ENCODE results near the gene CCDC80.

The CCDC80 gene

GRCh38 chr3:112631257-112631656, 9.7 kb downstream of the CCDC80 start:
- DNase-seq, result no peak

- DNase-seq, result peak; percentile 22
Observed at GRCh38 chr3:112629425-112629824, 11.5 kb downstream of the CCDC80 start.

DNA sequence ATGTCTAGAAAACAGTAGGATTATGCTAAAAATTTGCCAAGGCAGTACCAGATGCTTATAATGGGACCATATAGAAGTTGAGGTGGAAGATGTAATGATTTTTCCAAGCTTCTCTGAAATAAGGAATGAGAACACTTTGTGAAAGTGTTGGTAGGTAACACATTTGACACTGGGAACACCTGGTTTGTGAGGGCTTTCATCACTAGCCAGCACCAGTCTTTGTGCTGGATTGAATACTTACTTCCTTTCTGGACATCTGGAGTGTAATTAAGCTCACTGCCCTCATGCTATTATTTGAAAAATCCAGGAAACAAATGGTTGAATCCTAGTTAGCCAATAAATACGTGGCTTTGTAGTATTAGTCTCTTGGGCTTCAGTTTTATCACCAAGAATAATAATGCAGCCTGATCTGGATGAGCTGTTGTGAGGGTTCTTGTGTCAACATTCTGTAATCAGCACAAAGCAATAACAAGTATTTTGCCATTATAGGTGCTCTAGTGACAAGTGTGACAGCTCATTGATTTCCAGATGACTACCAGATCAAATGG, 12.9 kb downstream of the CCDC80 start:
- no peak for DNase-seq

DNA sequence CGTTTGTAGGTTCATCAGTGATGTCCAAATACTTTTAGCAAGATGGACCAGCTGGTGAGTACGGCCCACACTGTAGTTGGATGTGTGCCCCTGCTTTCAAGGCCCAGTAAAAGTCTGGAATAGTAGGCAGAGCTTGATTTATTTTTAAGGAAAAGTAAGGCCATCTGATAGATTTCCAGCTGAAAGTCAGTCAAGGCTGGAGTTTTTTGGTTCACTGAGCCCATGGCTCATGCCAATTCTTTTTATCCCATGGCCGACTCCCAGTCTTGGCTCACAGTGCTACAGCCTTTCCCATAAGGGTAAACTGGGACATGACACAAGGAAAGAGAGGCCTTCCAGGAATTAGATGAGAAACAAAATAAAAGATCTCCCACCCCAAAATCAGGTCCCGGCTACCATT, 13.5 kb downstream of the CCDC80 start:
- DNase-seq, result no peak

- no peak for DNase-seq
Observed at GRCh38 chr3:112623717-112624116, 17.2 kb downstream of the CCDC80 start.

- no peak for DNase-seq
Observed at GRCh38 chr3:112623213-112623612, 17.7 kb downstream of the CCDC80 start.

DNA sequence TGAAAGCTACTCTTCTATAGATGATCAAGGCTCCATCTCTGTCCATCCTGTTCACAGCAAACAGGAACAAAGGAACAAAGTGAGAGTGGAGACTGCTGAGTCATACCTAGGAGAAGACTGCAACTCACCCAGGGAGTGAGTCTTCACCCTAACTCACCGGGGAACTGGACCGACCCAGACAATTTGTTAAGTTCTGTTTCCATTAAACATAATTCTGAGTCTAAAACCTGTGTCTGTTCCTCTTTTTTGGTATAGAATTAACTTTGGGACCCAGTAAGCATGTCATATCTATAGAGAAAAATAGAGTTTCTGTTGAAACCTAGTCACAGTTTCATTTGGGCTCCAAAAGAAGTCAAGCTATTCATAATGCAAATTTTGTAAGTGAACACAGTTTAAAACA, 21.6 kb downstream of the CCDC80 start:
- no peak for DNase-seq

DNA sequence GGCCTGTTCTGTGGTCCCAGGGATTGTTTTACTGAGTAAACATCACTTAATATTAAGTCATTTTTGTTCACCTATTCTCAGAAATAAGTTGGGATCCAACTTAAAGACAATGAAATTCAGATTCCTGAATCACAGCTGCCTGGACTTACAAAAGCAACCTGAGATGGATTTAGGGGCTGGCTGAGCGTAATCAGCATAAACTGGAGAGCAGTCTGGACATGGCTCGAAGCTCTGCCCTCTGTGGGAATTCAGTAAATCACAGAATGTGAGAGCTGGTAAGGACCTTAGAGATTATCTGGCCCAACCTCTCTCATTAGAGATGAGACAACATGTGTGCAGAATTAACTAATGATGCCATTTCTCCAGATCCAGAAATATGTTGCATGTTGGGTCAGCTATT, 23.7 kb downstream of the CCDC80 start:
- no peak for DNase-seq

DNA sequence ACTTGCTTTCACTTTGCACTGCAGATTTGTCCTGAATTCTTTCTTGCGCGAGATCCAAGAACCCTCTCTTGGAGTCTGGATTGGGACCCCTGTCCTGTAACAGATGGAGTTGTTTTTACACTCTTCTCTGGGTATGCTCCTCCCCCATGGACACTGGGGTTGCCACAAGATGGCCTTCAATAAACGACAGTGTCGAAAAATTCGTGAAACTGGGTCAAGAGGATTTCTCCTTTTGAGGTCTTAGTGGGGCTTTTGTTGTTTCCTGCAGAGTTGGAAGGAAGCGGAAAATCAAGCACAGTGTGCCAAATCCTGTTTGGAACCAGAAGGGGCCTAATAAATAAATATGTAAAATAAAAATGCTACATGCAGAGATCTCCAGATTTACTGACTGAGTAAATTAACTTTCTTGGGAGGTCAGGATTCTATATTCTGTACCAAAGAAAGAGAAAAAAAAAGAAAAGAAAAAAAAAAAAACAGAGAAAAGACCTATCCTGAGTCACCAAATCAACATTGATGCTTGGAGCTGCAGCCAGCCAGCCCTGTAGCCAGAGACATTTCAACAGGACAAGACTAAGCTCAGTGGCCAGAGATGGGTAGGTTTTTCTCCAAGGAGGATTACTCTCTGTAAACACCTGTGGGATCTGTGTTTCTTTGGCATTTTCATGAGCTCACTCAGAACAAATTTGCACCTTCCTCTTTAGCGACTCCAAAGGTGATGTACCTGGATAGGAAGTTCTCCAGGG, 24.8 kb downstream of the CCDC80 start:
- DNase-seq, result no peak

DNA sequence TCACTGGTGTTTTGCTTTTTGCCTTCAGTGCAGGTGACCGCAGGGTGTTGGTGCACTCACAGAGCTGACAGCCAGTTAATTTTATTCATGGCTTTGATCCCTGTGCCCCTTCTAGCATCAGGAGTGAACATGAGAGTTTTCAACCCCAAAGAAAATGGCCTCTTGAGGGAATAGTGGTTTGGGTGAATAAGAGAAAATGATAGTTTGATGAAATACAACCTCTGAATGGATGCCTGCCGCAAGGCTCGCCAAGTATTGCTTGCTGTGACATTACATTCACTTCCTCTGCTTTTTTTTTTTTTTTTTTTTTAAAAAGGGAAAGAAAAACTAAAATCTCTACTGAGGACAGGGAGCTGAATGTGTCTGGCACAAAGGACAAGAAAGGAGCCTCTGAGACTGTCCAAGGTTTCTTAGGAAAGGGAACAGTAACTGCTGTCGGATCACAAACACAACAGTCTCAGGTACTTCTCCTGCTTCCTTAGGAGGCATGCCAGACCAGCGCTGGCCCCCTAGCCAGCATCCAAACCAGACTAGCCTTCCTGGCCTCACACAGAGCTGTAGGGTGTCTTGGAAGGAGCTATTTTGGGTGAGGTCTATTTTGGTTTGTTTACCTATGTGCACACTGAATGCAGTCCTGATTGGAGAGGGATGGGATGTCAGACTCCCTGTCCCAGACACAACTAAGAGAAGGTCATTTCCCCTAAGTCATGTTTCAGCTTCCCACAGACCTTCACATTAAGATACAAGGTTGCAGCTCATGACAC, 29.0 kb downstream of the CCDC80 start:
- no peak for DNase-seq

GRCh38 chr3:112610121-112610520, 30.8 kb downstream of the CCDC80 start:
- no peak for DNase-seq

GRCh38 chr3:112607863-112608262, 33.1 kb downstream of the CCDC80 start:
- DNase-seq, result no peak

GRCh38 chr3:112606098-112606497, 34.8 kb downstream of the CCDC80 start:
- no peak for DNase-seq

GRCh38 chr3:112605285-112605684, 35.7 kb downstream of the CCDC80 start:
- no peak for DNase-seq

DNA sequence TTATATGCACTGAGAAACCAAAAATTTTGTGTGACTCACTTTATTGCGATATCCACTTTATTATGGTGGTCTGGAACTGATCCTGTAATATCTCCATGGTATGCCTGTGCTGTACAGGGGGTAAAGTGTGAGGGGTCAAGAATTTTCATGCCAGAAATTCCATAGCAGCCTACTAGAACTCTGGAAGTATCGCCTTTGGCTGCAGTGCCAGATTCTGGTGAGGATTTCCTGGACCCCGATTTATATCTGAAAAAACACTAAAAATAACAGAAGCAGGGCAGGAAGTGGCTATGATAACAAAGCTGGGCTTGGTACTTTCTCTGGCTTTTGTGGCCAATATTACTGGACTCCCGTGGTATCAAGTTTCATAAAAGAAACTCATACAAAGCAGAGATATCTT, 36.4 kb downstream of the CCDC80 start:
- no peak for DNase-seq

DNA sequence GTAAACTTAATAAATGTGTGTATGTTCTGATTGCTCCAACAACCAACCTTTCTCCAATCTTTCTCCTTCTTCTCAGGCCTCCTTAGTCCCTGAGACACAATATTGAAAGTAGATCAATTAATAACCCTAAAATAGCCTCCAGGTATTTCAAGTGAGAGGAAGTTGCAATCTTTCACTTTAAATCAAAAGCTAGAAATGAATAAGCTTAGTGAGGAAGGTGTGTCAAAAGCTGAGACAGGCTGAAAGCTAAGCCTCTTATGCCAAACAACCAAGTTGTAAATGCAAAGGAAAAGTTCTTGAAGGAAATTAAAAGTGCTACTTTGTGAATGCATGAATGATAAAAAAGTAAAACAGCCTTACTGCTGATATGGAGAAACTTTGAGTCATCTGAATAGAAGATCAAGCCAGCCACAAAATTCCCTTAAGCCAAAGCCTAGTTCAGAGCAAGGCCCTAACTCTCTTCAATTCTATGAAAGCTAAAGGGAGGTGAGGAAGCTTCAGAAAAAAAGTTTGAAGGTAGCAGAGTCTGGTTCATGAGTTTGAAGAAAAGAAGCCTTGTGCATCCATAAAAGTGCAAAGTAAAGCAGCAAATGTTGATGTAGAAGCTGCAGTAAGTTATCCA, 38.6 kb downstream of the CCDC80 start:
- DNase-seq, result no peak

DNA sequence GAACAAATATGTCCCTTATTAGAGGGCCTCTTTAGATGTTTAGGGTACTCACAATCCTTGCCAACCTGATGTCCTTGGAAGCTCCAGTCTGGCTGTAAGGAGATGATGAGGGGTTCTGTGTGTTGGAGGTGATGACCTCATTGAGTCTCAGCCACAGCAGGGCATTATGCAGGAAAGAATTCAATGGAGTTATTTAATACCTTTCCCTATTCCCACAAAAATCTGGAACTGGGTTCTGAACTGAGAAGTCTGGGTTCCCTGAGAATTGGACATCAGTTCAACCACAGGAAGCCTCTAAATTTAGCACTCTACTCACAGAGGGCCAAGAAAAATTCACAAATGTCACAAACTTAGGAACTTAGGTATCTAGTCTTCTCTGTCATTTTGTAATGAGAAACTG, 42.2 kb downstream of the CCDC80 start:
- DNase-seq, result no peak

- no peak for DNase-seq
Observed at GRCh38 chr3:112597945-112598344, 43.0 kb downstream of the CCDC80 start.

GRCh38 chr3:112594856-112595255, 46.1 kb downstream of the CCDC80 start:
- no peak for DNase-seq

DNA sequence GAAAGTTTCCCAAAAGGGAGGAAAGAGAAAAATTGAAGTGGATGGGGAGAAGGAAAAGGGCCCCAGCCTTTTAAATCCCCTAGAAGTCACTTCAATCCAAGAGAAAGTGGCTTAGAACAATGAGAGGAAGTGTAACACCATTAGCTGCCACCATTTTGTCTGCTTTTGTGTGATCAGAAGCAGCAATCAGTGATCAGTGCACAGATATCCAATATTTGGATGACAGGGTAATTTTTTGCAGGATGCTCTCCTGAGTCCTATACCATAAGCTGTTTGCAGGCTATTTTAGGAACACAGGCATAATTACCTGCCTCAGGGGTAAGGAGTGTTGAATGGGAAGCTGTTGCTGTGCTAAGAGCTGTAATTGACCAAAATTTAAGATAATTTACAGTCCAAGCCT, 47.7 kb downstream of the CCDC80 start:
- DNase-seq, result no peak

- DNase-seq, result no peak
Observed at GRCh38 chr3:112587336-112587735, 53.6 kb downstream of the CCDC80 start.

GRCh38 chr3:112585782-112586181, 55.2 kb downstream of the CCDC80 start:
- DNase-seq, result no peak

GRCh38 chr3:112583105-112583504, 57.8 kb downstream of the CCDC80 start:
- DNase-seq, result no peak

Measured in CD4-positive, alpha-beta T cell treated with Interleukin-6 for 4 hours (primary cell).